ENCODE data around the gene MYO1D.

- TF ChIP-seq CTCF (conservative IDR thresholded peaks at IDR 0.05; ENCODE audit: low read depth, low read length) (no peak), EZH2 (IDR thresholded peaks at IDR 0.05; ENCODE audit: low read length, unreplicated experiment) (no peak), EZH2phosphoT487 (IDR thresholded peaks at IDR 0.05; ENCODE audit: borderline replicate concordance, low read length) (no peak)
These were observed 424.6 kb downstream of the MYO1D start for GRCh38 chr17:32452281-32452680.
